Smooth muscle cell (in vitro differentiated cells): ENCODE measurements around the gene KCNT1. TPM values are rescaled to one million over a fixed set of nuclear protein-coding genes. Genes with fewer than 3 reads are reported as not detected.

Experiments used
- DNase-seq: peaks from one replicate; lab custom pipeline; 2025; ENCODE audit not compliant: unreplicated experiment; lab: John Stamatoyannopoulos, UW
- H2AFZ ChIP-seq: fragments of 200-600 bp; sonication (generic); 2 replicates; pipeline ENCODE4 v1.6.0; 2016; ENCODE audit warnings: antibody characterized with exemption, low read depth, mild to moderate bottlenecking
- H3F3A ChIP-seq: fragments of 200-600 bp; sonication (generic); 2 replicates; pipeline ENCODE4 v1.6.0; 2017; ENCODE audit warnings: antibody characterized with exemption, low read depth
- H3K27ac ChIP-seq: fragments of 200-600 bp; sonication (generic); 2 replicates; pipeline ENCODE4 v1.5.1; 2016; ENCODE audit warnings: low read depth, mild to moderate bottlenecking
- H3K27me3 ChIP-seq: fragments of 200-600 bp; sonication (generic); 2 replicates; pipeline ENCODE4 v1.6.1; 2016; ENCODE audit warnings: low read depth, mild to moderate bottlenecking
- H3K36me3 ChIP-seq: fragments of 200-600 bp; sonication (generic); 2 replicates; pipeline ENCODE4 v1.5.1; 2016; ENCODE audit warnings: low read depth
- H3K4me1 ChIP-seq: fragments of 200-600 bp; sonication (generic); 2 replicates; pipeline ENCODE4 v1.5.1; 2016; ENCODE audit warnings: low read depth
- H3K4me2 ChIP-seq: fragments of 200-600 bp; sonication (generic); 2 replicates; pipeline ENCODE4 v1.6.0; 2016; ENCODE audit warnings: mild to moderate bottlenecking
- H3K4me3 ChIP-seq: fragments of 200-600 bp; sonication (generic); 2 replicates; pipeline ENCODE4 v1.5.1; 2016; ENCODE audit warnings: mild to moderate bottlenecking
- H3K79me2 ChIP-seq: fragments of 200-600 bp; sonication (generic); 2 replicates; pipeline ENCODE4 v1.6.0; 2016; ENCODE audit warnings: low read depth, mild to moderate bottlenecking
- H3K9ac ChIP-seq: fragments of 200-600 bp; sonication (generic); 2 replicates; pipeline ENCODE4 v1.6.0; 2016; ENCODE audit warnings: low read depth
- H3K9me3 ChIP-seq: fragments of 200-600 bp; sonication (generic); replicated peaks from 2 replicates; pipeline ENCODE4 v1.5.1; 2016; ENCODE audit warnings: low read depth
- H4K20me1 ChIP-seq: fragments of 200-600 bp; sonication (generic); 2 replicates; pipeline ENCODE4 v1.6.0; 2016; ENCODE audit warnings: low read depth
- WGBS: methylation state at CpG from one replicate; pipeline ENCODE4 v1.1.7; 2016; ENCODE audit warnings: low lambda C conversion rate; 5-methylcytosine and 5-hydroxymethylcytosine counted together
- polyA plus RNA-seq: library from polyadenylated mRNA; unstranded; fragments of >200 nt; fragmentation: Nextera tagmentation; extraction: Ambion mirVana; gene quantifications from 2 replicates; pipeline ENCODE4 v1.2.1, GENCODE V29; 2016
- total RNA-seq: library from RNA; depleted of rRNA; stranded (reverse); fragments of >200 nt; gene quantifications from 2 replicates; pipeline ENCODE4 v1.2.3, GENCODE V29; 2014
- TF ChIP-seq, protein P1 (sequence below): fragments of 200-600 bp; sonication (generic); IDR thresholded peaks from 2 replicates; pipeline ENCODE4 v1.5.1; 2017; ENCODE audit warnings: borderline replicate concordance, mild to moderate bottlenecking, antibody characterized with exemption; ENCODE audit not compliant: insufficient read depth, poor library complexity, severe bottlenecking

Gene KCNT1
- total and polyA plus RNA-seq, 2 experiments from 2014 or later, result not detected

- H3K36me3 ChIP-seq, result peaks cover 2% of the 10 kb centered on the region
- H4K20me1 ChIP-seq, result peaks cover 60% of the 10 kb centered on the region
- no peaks in the 10 kb centered on the region for H3K9me3 ChIP-seq
- DNase-seq, result no peak
- H3K9ac ChIP-seq, result no peak overlapping the region
- TF ChIP-seq, protein P1, sequence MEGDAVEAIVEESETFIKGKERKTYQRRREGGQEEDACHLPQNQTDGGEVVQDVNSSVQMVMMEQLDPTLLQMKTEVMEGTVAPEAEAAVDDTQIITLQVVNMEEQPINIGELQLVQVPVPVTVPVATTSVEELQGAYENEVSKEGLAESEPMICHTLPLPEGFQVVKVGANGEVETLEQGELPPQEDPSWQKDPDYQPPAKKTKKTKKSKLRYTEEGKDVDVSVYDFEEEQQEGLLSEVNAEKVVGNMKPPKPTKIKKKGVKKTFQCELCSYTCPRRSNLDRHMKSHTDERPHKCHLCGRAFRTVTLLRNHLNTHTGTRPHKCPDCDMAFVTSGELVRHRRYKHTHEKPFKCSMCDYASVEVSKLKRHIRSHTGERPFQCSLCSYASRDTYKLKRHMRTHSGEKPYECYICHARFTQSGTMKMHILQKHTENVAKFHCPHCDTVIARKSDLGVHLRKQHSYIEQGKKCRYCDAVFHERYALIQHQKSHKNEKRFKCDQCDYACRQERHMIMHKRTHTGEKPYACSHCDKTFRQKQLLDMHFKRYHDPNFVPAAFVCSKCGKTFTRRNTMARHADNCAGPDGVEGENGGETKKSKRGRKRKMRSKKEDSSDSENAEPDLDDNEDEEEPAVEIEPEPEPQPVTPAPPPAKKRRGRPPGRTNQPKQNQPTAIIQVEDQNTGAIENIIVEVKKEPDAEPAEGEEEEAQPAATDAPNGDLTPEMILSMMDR, result no peak
- no peak overlapping the region for H2AFZ ChIP-seq
- WGBS, result 90% methylated on average over 3 of the region's 3 CpGs
- no peaks in the 10 kb centered on the region for H3K27me3 ChIP-seq
- no peak overlapping the region for H3K4me3 ChIP-seq
- no peaks in the 10 kb centered on the region for H3K79me2 ChIP-seq
- H3F3A ChIP-seq, result peaks cover 6% of the 10 kb centered on the region
- H3K27ac ChIP-seq, result no peak overlapping the region
- H3K4me1 ChIP-seq, result peaks cover 10% of the 10 kb centered on the region
- no peak overlapping the region for H3K4me2 ChIP-seq
Measured at GRCh38 chr9:135663451-135663770, 38.6 kb upstream of the KCNT1 start.

GRCh38 chr9:135663857-135664256, 38.1 kb upstream of the KCNT1 start:
- Histone ChIP-seq H3K79me2 (no peaks in the 10 kb centered on the region), H3K9ac (no peak overlapping the region), H4K20me1 (peaks cover 59% of the 10 kb centered on the region), H3K9me3 (no peaks in the 10 kb centered on the region), H3K4me2 (no peak overlapping the region), H2AFZ (no peak overlapping the region), H3K4me1 (peaks cover 10% of the 10 kb centered on the region), H3K27ac (no peak overlapping the region), H3K27me3 (no peaks in the 10 kb centered on the region), H3K4me3 (no peak overlapping the region), H3K36me3 (peaks cover 2% of the 10 kb centered on the region), H3F3A (peaks cover 3% of the 10 kb centered on the region)
- TF ChIP-seq, protein P1, result no peak
- DNase-seq, result no peak
- 98% methylated on average over 5 of the region's 12 CpGs for WGBS

GRCh38 chr9:135664266-135664665, 37.7 kb upstream of the KCNT1 start:
- Histone ChIP-seq H3K9ac (no peak overlapping the region), H3K36me3 (peaks cover 2% of the 10 kb centered on the region), H3F3A (no peaks in the 10 kb centered on the region), H3K79me2 (no peaks in the 10 kb centered on the region), H3K4me3 (no peak overlapping the region), H2AFZ (no peak overlapping the region), H3K27ac (no peak overlapping the region), H3K27me3 (no peaks in the 10 kb centered on the region), H3K4me1 (peaks cover 10% of the 10 kb centered on the region), H3K9me3 (no peaks in the 10 kb centered on the region), H3K4me2 (no peak overlapping the region), H4K20me1 (peaks cover 55% of the 10 kb centered on the region)
- DNase-seq, result no peak
- 96% methylated on average over 10 of the region's 10 CpGs for WGBS
- TF ChIP-seq, protein P1, result no peak

- DNase-seq, result no peak
- Histone ChIP-seq H3K9ac (no peak overlapping the region), H3K36me3 (peaks cover 1% of the 10 kb centered on the region), H2AFZ (no peak overlapping the region), H3K9me3 (no peaks in the 10 kb centered on the region), H4K20me1 (peaks cover 46% of the 10 kb centered on the region), H3K79me2 (no peaks in the 10 kb centered on the region), H3K4me3 (no peak overlapping the region), H3K4me2 (no peak overlapping the region), H3K27ac (no peak overlapping the region), H3K4me1 (peaks cover 10% of the 10 kb centered on the region), H3F3A (no peaks in the 10 kb centered on the region), H3K27me3 (no peaks in the 10 kb centered on the region)
- WGBS, result 97% methylated on average over 25 of the region's 32 CpGs
- TF ChIP-seq, protein P1, result no peak
Measured at GRCh38 chr9:135664801-135665794, 36.9 kb upstream of the KCNT1 start.
